HCT116 (cell line): Measurements from ENCODE around the gene IL1RAPL2. TPM values are rescaled to one million over a fixed set of nuclear protein-coding genes. Genes with fewer than 3 reads are reported as not detected.

Experiments used
- ATAC-seq: fragments of 200-7000 bp; cut with Tn5 transposase; 2 replicates; pipeline ENCODE4 v1.9.1; 2020; ENCODE audit warnings: mild to moderate bottlenecking, moderate library complexity
- BruUV-seq: library from RNA; stranded (reverse); fragments of 400-500 nt; replicated peaks from 2 replicates; lab custom pipeline; 2021; lab: Mats Ljungman, UMichigan
- CTCF ChIA-PET: fragments of 300-600 bp; sonication (Branson Sonifier 250); formaldehyde crosslinking; loops from one replicate; lab custom pipeline; 2021; ENCODE audit warnings: antibody characterized with exemption; lab: Charles Lee
- POLR2A ChIA-PET: fragments of 300-600, 350-600 bp; sonication (Branson Sonifier 250); formaldehyde crosslinking; loops from one replicate; lab custom pipeline; 2021; ENCODE audit warnings: antibody characterized with exemption; lab: Charles Lee
- RAD21 ChIA-PET, 2 experiments: fragments of 300-600 bp; sonication (Branson Sonifier 250); formaldehyde crosslinking; loops; one replicate each; lab custom pipeline; 2023; ENCODE audit warnings: low total read pairs in 2 of 2; ENCODE audit not compliant: uncharacterized antibody in 2 of 2, unreplicated experiment in 2 of 2, low non-redundant PET in 1 of 2; lab: Charles Lee
- DNase-seq: peaks from one replicate; pipeline ENCODE4 v3.0.0-alpha.2; 2010; ENCODE audit warnings: low read depth, low spot score
- H2AFZ ChIP-seq: fragments of 200-600 bp; shearing (Covaris generic), sonication (generic); 2 replicates; pipeline ENCODE4 v1.6.1; 2017; ENCODE audit warnings: low read depth, mixed run types, mixed read lengths, antibody characterized with exemption, low read length; ENCODE audit not compliant: poor library complexity, severe bottlenecking
- H3K27ac ChIP-seq: 2 replicates; pipeline ENCODE4 v1.5.1; 2012; ENCODE audit warnings: low read depth, low read length
- H3K27me3 ChIP-seq: fragments of 200-600 bp; sonication (generic); 2 replicates; pipeline ENCODE4 v1.6.1; 2016; ENCODE audit warnings: mixed run types, low read length, mixed read lengths; ENCODE audit not compliant: insufficient read depth
- H3K36me3 ChIP-seq, 2 experiments: fragments of 200-500 bp in 1 of 2; fragments of 200-600 bp in 1 of 2; sonication (Bioruptor generic) in 1 of 2; sonication (generic) in 1 of 2; 2 replicates each; pipeline versions ENCODE4 v1.5.1 to v1.6.1; 2014 to 2016; ENCODE audit warnings: low read length in 2 of 2, inconsistent platforms in 1 of 2, mixed read lengths in 1 of 2, mixed run types in 1 of 2; ENCODE audit not compliant: insufficient read depth in 2 of 2, control insufficient read depth in 1 of 2
- H3K4me1 ChIP-seq, 2 experiments: fragments of 200-600 bp in 1 of 2; sonication (generic) in 1 of 2; 2 replicates each; pipeline versions ENCODE4 v1.5.1 to v1.6.1; 2012 to 2017; ENCODE audit warnings: low read length in 2 of 2, inconsistent platforms in 1 of 2, mild to moderate bottlenecking in 1 of 2, mixed read lengths in 1 of 2, mixed run types in 1 of 2, moderate library complexity in 1 of 2; ENCODE audit not compliant: insufficient read depth in 2 of 2, control insufficient read depth in 1 of 2
- H3K4me2 ChIP-seq: fragments of 200-600 bp; sonication (generic); 2 replicates; pipeline ENCODE4 v1.6.1; 2017; ENCODE audit warnings: mixed run types, low read length, mixed read lengths
- H3K4me3 ChIP-seq, 2 experiments: fragments of 200-600 bp in 1 of 2; sonication (generic) in 1 of 2; replicated peaks in 1 of 2; 2 replicates each; pipeline ENCODE4 v1.5.1; 2011 to 2016; ENCODE audit warnings: low read length in 2 of 2, control low read depth in 1 of 2, low read depth in 1 of 2, mild to moderate bottlenecking in 1 of 2, mixed read lengths in 1 of 2, mixed run types in 1 of 2
- H3K79me2 ChIP-seq: fragments of 200-600 bp; sonication (generic); 2 replicates; pipeline ENCODE4 v1.6.1; 2017; ENCODE audit warnings: mild to moderate bottlenecking, mixed run types, low read length, moderate library complexity, mixed read lengths; ENCODE audit not compliant: insufficient read depth
- H3K9ac ChIP-seq: fragments of 200-600 bp; sonication (generic); 2 replicates; pipeline ENCODE4 v1.6.1; 2016; ENCODE audit warnings: low read length, mixed read lengths
- H3K9me2 ChIP-seq: fragments of 200-600 bp; sonication (generic), shearing (Covaris generic); 2 replicates; pipeline ENCODE4 v1.6.1; 2017; ENCODE audit warnings: mixed run types, mild to moderate bottlenecking, moderate library complexity; ENCODE audit not compliant: insufficient read depth
- H3K9me3 ChIP-seq, 2 experiments: fragments of 200-500 bp in 1 of 2; fragments of 200-600 bp in 1 of 2; sonication (Bioruptor generic) in 1 of 2; sonication (generic) in 1 of 2; 2 replicates each; pipeline ENCODE4 v1.6.1; 2014 to 2017; ENCODE audit warnings: low read length in 2 of 2, mixed read lengths in 2 of 2, inconsistent platforms in 1 of 2, low read depth in 1 of 2, mild to moderate bottlenecking in 1 of 2, mixed run types in 1 of 2, moderate library complexity in 1 of 2; ENCODE audit not compliant: control insufficient read depth in 1 of 2, insufficient read depth in 1 of 2
- H4K20me1 ChIP-seq: fragments of 200-600 bp; sonication (generic), shearing (Covaris generic); 2 replicates; pipeline ENCODE4 v1.6.1; 2017; ENCODE audit warnings: mixed run types, mild to moderate bottlenecking, moderate library complexity; ENCODE audit not compliant: insufficient read depth
- ATF3 ChIP-seq: IDR thresholded peaks from 2 replicates; pipeline ENCODE4 v1.6.1; 2012
- CBX3 ChIP-seq: IDR thresholded peaks from 2 replicates; pipeline ENCODE4 v1.6.1; 2012; ENCODE audit warnings: low read depth
- CEBPB ChIP-seq: IDR thresholded peaks from 2 replicates; pipeline ENCODE4 v1.6.1; 2012; ENCODE audit warnings: low read depth
- CTCF ChIP-seq, 3 experiments: fragments of 200-600 bp in 1 of 3; sonication (generic) in 1 of 3; IDR thresholded peaks in 2 of 3; conservative IDR thresholded peaks in 1 of 3; 2 replicates each; pipeline ENCODE4 v1.5.1; 2012 to 2017; ENCODE audit warnings: low read depth in 2 of 3, low read length in 2 of 3, antibody characterized with exemption in 1 of 3, borderline replicate concordance in 1 of 3, control low read depth in 1 of 3, mild to moderate bottlenecking in 1 of 3, mixed read lengths in 1 of 3, mixed run types in 1 of 3, moderate library complexity in 1 of 3; ENCODE audit not compliant: insufficient read depth in 1 of 3
- EGR1 ChIP-seq: IDR thresholded peaks from 2 replicates; pipeline ENCODE4 v1.6.1; 2012; ENCODE audit warnings: low read depth
- ELF1 ChIP-seq: IDR thresholded peaks from 2 replicates; pipeline ENCODE4 v1.6.1; 2012; ENCODE audit warnings: low read depth, borderline replicate concordance
- EZH2 ChIP-seq: fragments of 200-600 bp; sonication (generic); IDR thresholded peaks from 2 replicates; pipeline ENCODE4 v1.6.1; 2017; ENCODE audit warnings: antibody characterized with exemption, mixed run types
- MAX ChIP-seq: IDR thresholded peaks from 2 replicates; pipeline ENCODE4 v1.6.1; 2012
- POLR2AphosphoS5 ChIP-seq: IDR thresholded peaks from 2 replicates; pipeline ENCODE4 v1.6.1; 2011; ENCODE audit warnings: mild to moderate bottlenecking, low read depth, low read length, moderate library complexity
- REST ChIP-seq: IDR thresholded peaks from 2 replicates; pipeline ENCODE4 v1.6.1; 2012; ENCODE audit warnings: low read depth
- SIN3A ChIP-seq: IDR thresholded peaks from 2 replicates; pipeline ENCODE4 v1.6.1; 2012; ENCODE audit warnings: low read depth
- SP1 ChIP-seq: IDR thresholded peaks from 2 replicates; pipeline ENCODE4 v1.6.1; 2012; ENCODE audit warnings: low read depth
- SRF ChIP-seq: IDR thresholded peaks from 2 replicates; pipeline ENCODE4 v1.6.1; 2012; ENCODE audit warnings: low read depth
- TCF7L2 ChIP-seq: IDR thresholded peaks from 2 replicates; pipeline ENCODE4 v1.7.0; 2011; ENCODE audit warnings: borderline replicate concordance, inconsistent platforms; ENCODE audit not compliant: insufficient read depth, insufficient read length; ENCODE audit errors: extremely low read depth
- intact Hi-C: fragments of 100-400 bp; cut with micrococcal nuclease; formaldehyde crosslinking; loops from 2 replicates; pipeline ENCODE4 v1.10.0; 2022
- total RNA-seq: library from RNA; stranded (reverse); gene quantifications from one replicate; pipeline ENCODE4 v1.2.1, GENCODE V29; 2021; ENCODE audit not compliant: unreplicated experiment

The IL1RAPL2 gene
- total RNA-seq, 1 experiment from 2014 or later: not detected

GRCh38 chrX:105263171-105263570 is 697.2 kb downstream of the IL1RAPL2 start:
- no peaks in the 10 kb centered on the region for H4K20me1 ChIP-seq
- no peaks in the 10 kb centered on the region for H3K9me2 ChIP-seq
- H3K79me2 ChIP-seq: no peaks in the 10 kb centered on the region
- no TSS peak for BruUV-seq
- intact Hi-C loops: no loop called here
- H3K4me2 ChIP-seq: no peak overlapping the region
- no peak overlapping the region for H3K4me3 ChIP-seq
- ChIA-PET CTCF (no interaction called here), RAD21 (no interaction called here), POLR2A (no interaction called here)
- TF ChIP-seq CBX3 (no peak), SP1 (no peak), EGR1 (no peak), ATF3 (no peak), POLR2AphosphoS5 (no peak), SRF (no peak), TCF7L2 (no peak), REST (no peak), ELF1 (no peak), CEBPB (no peak), MAX (no peak), CTCF (IDR thresholded peaks at IDR 0.05 in 2 of 3, conservative IDR thresholded peaks at IDR 0.05 in 1 of 3; ENCODE audit: borderline replicate concordance in 1 of 3, insufficient read depth in 1 of 3, low read depth in 2 of 3, low read length in 2 of 3) (no peak), SIN3A (no peak), EZH2 (no peak)
- ATAC-seq (no peak), DNase-seq (no peak)
- H3K4me1 ChIP-seq: no peaks in the 10 kb centered on the region
- H3K27me3 ChIP-seq: no peaks in the 10 kb centered on the region
- no peaks in the 10 kb centered on the region for H3K9me3 ChIP-seq
- no peaks in the 10 kb centered on the region for H3K36me3 ChIP-seq
- no peak overlapping the region for H2AFZ ChIP-seq
- H3K27ac ChIP-seq: no peak overlapping the region
- H3K9ac ChIP-seq: no peak overlapping the region
